Astrocyte of the cerebellum (primary cell): ENCODE results near the gene LYRM1.

Source experiments
- DNase-seq: peaks from one replicate; pipeline ENCODE4 v3.0.0-alpha.2; 2011; ENCODE audit warnings: low read depth
- H3K4me3 ChIP-seq: 2 replicates; pipeline ENCODE4 v1.5.1; 2011; ENCODE audit warnings: mild to moderate bottlenecking, low read depth, low read length, moderate library complexity
- CTCF ChIP-seq: IDR thresholded peaks from 2 replicates; pipeline ENCODE4 v1.5.1; 2012; ENCODE audit warnings: low read length, low read depth, moderate library complexity, mild to moderate bottlenecking; ENCODE audit errors: missing control alignments
- in situ Hi-C: cut with HindIII; loops from 2 replicates; pipeline ENCODE4 v1.10.0; 2017; ENCODE audit warnings: low sequenced_read_pairs

LYRM1 gene

GRCh38 chr16:20904507-20905081 lies 4.0 kb downstream of the LYRM1 start:
- in situ Hi-C loops: loop anchor here (5.0 kb wide), 1 partner anchor 52 kb away; no protein-coding TSS in a partner anchor
- TF ChIP-seq CTCF: no peak
- DNase-seq: peak; percentile 82
- no peak overlapping the region for H3K4me3 ChIP-seq

- DNase-seq: no peak
- in situ Hi-C loops: loop anchor here (5.0 kb wide), 1 partner anchor 53 kb away; no protein-coding TSS in a partner anchor
- TF ChIP-seq CTCF: no peak
- no peak overlapping the region for H3K4me3 ChIP-seq
Observed at GRCh38 chr16:20905576-20905975, 5.0 kb downstream of the LYRM1 start.

DNA sequence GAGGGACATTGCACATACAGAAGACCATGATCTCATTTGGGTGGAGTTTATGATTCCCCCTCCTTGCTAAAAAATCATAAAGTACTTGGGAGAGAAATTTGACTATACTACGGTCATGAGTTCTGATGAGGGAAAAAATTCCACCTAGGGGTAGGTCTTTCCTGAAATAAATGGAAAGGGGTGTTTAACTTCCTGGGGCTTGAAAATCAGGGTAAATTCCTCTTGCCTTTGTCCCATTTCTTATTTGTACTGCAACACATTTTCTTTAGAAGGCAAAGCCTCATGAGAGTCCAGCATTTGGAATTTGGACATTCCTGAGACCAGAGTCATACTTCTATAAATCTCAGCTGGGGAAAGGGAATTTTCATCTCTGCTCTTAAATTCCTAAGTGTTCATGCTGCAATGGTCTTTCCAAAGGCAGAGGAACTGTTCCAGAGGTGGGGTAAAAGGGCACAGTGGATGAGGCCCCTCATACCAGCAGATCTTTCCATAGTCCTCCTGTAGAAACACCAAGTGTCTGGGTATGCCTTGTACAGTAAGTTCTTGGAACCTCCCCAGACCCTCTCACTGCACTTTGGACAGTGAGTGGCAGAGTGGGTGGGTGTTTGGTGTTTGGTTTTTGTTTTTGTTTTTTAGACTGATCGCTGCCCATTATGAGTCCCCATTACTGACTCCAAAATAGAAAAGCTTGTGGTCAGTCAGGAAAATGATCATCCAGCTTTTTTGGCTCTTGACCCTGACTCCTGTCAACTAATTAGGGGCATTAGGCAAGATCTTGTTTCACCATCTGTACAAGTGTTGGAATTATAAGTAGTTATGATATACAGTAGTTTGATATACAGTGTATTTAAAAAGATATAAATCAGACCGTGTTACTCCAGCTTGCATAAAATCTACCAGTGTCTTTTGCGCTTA lies 6.0 kb downstream of the LYRM1 start:
- no peak for TF ChIP-seq CTCF
- in situ Hi-C loops: loop anchor here (5.0 kb wide), 1 partner anchor 54 kb away; no protein-coding TSS in a partner anchor
- peak; percentile 77 for DNase-seq
- no peak overlapping the region for H3K4me3 ChIP-seq

DNA sequence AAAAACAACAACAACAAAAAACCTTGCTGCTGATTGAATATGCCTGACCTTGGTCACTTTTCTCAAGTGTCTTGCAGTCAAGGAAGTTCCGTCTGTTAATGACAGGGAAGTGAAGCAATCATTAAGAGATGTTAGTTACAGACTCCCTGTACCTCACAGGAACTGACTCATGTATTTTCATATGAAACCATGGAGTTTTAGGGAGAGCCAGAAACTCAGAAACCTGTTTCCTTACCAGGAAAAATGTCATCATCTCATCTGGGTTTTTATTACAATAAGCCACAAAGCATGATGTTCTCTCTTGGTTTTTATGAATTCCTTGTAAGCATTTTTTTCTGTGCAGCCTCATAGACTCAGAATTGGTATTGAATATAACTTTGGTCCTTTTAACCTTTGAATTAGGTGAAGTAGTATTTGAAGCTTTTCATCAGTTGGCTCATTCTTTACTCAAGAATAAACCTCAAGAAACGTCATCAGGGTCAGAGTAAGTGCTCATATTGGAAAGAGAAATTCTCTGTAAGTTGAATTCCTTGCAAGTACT lies 10.3 kb downstream of the LYRM1 start:
- no peak for TF ChIP-seq CTCF
- H3K4me3 ChIP-seq: no peak overlapping the region
- DNase-seq: peak; percentile 82
- in situ Hi-C loops: no loop called here

DNA sequence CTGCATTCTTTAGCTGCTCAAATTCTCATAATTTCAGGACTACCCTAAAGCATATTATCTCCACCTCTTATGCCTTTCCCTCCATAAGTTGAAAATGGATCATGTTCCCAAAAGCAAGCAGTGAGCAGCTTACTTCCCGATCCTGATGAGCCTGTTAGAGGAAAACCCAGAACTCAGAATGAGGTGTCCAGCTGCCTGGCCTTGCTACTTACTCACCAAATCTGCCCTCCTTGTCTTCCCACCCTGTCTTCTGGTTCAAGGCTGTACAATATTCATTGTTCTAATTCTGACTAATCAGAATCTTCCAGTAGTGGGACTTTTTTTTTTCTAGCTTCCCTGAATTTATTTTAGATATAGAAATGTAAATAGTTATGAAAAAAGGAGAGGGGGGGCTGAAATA lies 10.8 kb downstream of the LYRM1 start:
- no peak for TF ChIP-seq CTCF
- in situ Hi-C loops: no loop called here
- no peak overlapping the region for H3K4me3 ChIP-seq
- DNase-seq: no peak

GRCh38 chr16:20916289-20916688 lies 15.7 kb downstream of the LYRM1 start:
- TF ChIP-seq CTCF: no peak
- no peak for DNase-seq
- in situ Hi-C loops: no loop called here
- no peak overlapping the region for H3K4me3 ChIP-seq
